Heart left ventricle (tissue), 16 donors: ENCODE measurements around the gene MRPS23. TPM values are rescaled to one million over a fixed set of nuclear protein-coding genes. Genes with fewer than 3 reads are reported as not detected.

Experiments used
- ATAC-seq, 4 donors: fragments of 200-7000 bp; cut with Tn5 transposase; one replicate each; pipeline ENCODE4 v1.9.1; 2020 to 2022; ENCODE audit warnings: moderate library complexity in 4 of 4, mild to moderate bottlenecking in 3 of 4, moderate number of reproducible peaks in 1 of 4
- DNase-seq, 5 donors: peaks; one replicate each; pipeline ENCODE4 v3.0.0-alpha.2; 2020
- H3K27ac ChIP-seq, 12 donors: fragments of 200-600 bp; sonication (generic) in 4 of 12; one replicate each; pipeline versions ENCODE4 v1.5.0 to v1.8.0; 2016 to 2022; ENCODE audit warnings: mild to moderate bottlenecking in 2 of 12
- H3K27me3 ChIP-seq, 9 donors: fragments of 200-600 bp; sonication (generic) in 2 of 9; one replicate each; pipeline versions ENCODE4 v1.5.1 to v1.8.0; 2016 to 2022; ENCODE audit warnings: mild to moderate bottlenecking in 3 of 9
- H3K36me3 ChIP-seq, 9 donors: fragments of 200-600 bp; sonication (generic) in 2 of 9; one replicate each; pipeline versions ENCODE4 v1.5.0 to v1.8.0; 2018 to 2022; ENCODE audit warnings: mild to moderate bottlenecking in 2 of 9
- H3K4me1 ChIP-seq, 12 donors: fragments of 200-600 bp; sonication (generic) in 4 of 12; one replicate each; pipeline versions ENCODE4 v1.5.0 to v1.8.0; 2016 to 2022; ENCODE audit warnings: mild to moderate bottlenecking in 3 of 12
- H3K4me3 ChIP-seq, 12 donors: fragments of 200-600 bp; sonication (generic) in 4 of 12; one replicate each; pipeline versions ENCODE4 v1.5.0 to v1.8.0; 2017 to 2022; ENCODE audit warnings: mild to moderate bottlenecking in 9 of 12, moderate library complexity in 4 of 12
- H3K9me3 ChIP-seq, 12 donors: fragments of 200-600 bp; sonication (generic) in 4 of 12; one replicate each; pipeline versions ENCODE4 v1.5.0 to v1.8.0; 2016 to 2022; ENCODE audit warnings: mild to moderate bottlenecking in 1 of 12
- CTCF ChIP-seq, 12 donors: fragments of 200-600 bp; sonication (generic) in 4 of 12; IDR thresholded peaks; one replicate each; pipeline versions ENCODE4 v1.5.0 to v1.8.0; 2018 to 2022; ENCODE audit warnings: antibody characterized with exemption in 12 of 12, mild to moderate bottlenecking in 5 of 12
- POLR2A ChIP-seq, 2 donors: fragments of 450-650 bp; IDR thresholded peaks; one replicate each; pipeline ENCODE4 v1.6.1; 2017; ENCODE audit warnings: antibody characterized with exemption in 2 of 2, mild to moderate bottlenecking in 2 of 2, moderate library complexity in 2 of 2
- WGBS, 4 donors: extraction: QIAGEN DNeasy Blood & Tissue Kit in 2 of 4; methylation state at CpG; one replicate each; pipeline versions ENCODE4 v1.1.5 to v1.1.7; 2013 to 2018; 5-methylcytosine and 5-hydroxymethylcytosine counted together
- intact Hi-C, 10 donors: fragments of 100-400 bp; cut with DNase I; formaldehyde crosslinking; loops; one replicate each; pipeline versions ENCODE4 v1.11.1 to v1.14.2; 2022
- polyA plus RNA-seq, 2 donors: library from polyadenylated mRNA; stranded (reverse); fragments of 200-250 nt; gene quantifications; one replicate each; pipeline ENCODE4 v1.2.3, GENCODE V29; 2013
- total RNA-seq, 9 donors: library from RNA; depleted of rRNA in 2 of 9; stranded (reverse); fragments of >200 nt in 2 of 9; fragmentation: NEBNext Ultra II Directional in 3 of 9; extraction: Animal tissue kit (Norgen Biotek cat#: 25700) in 3 of 9; gene quantifications; one replicate each; pipeline versions ENCODE4 v1.1.0 to v1.2.4, GENCODE V29; 2016 to 2023
- donor health status: ischemic (EF 13 %, LVEDD 7.1; RV severe dilation, severe dysfunction).
- donor health status: healthy with polysubstance abuse.
- donor health status: DM: no; HTN: yes; CAD: no.
- donor health status: DM: no; HTN: no; CAD: no.
- donor health status: ischemic (EF 25% LVEDD 6.9; RV normal size, moderate dysfunction).
- donor health status: ischemic (EF 25% LVEDD 5.7; RV mildly dilated, moderate dysfunction).
- donor health status: healthy.
- donor health status: DM: yes; HTN: yes; CAD: no.
- donor health status: ischemic (EF 35%, LVEDD 5.7; RV mildly dilated, moderate dysfunction).
- donor health status: nonischemic (EF 11% LVEDD 7.7; RV severe dilation, severe dysfunction).
- donor health status: DM: yes; HTN: yes; CAD: no.
- donor health status: PGD.
- donor health status: ischemic (EF 29% LVEDD 5.4; RV normal size, mild dysfunction).
- donor health status: nonischemic (EF 23%, LVEDD 6.1; RV moderate dilation, normal function).

The MRPS23 gene
- total and polyA plus RNA-seq, 11 donors, result 23.9 to 207 (median 71.8) TPM

GRCh38 chr17:57872536-57872935 is 22.7 kb upstream of the MRPS23 start:
- no peak for ATAC-seq
- H3K4me1 ChIP-seq, result peaks cover 15 to 81% (median 64%) of the 10 kb centered on the region in 12 donors

GRCh38 chr17:57871863-57872262 is 22.0 kb upstream of the MRPS23 start:
- H3K4me1 ChIP-seq, result peaks cover 14 to 85% (median 66%) of the 10 kb centered on the region in 12 donors
- peaks cover 0 to 62% (median 47%) of the 10 kb centered on the region in 9 donors for H3K36me3 ChIP-seq
- intact Hi-C loops, result no loop called here
- ATAC-seq (no peak), DNase-seq (no peak)
- no peaks in the 10 kb centered on the region for H3K9me3 ChIP-seq
- peak overlapping the region in 1 of 12 donors; percentile 4 for H3K27ac ChIP-seq
- no peak overlapping the region for H3K4me3 ChIP-seq
- no peaks in the 10 kb centered on the region for H3K27me3 ChIP-seq
- 89 to 96% (median 94%) methylated on average over 8 of the region's 8 CpGs for WGBS, 4 donors
- no peak for TF ChIP-seq CTCF (IDR thresholded peaks at IDR 0.05)
- no peak for TF ChIP-seq POLR2A (IDR thresholded peaks at IDR 0.05)

More at GRCh38 chr17:57872536-57872935, 22.7 kb upstream of the MRPS23 start:
- Histone ChIP-seq H3K36me3 (peaks cover 0 to 65% (median 41%) of the 10 kb centered on the region in 9 donors), H3K27me3 (no peaks in the 10 kb centered on the region), H3K9me3 (no peaks in the 10 kb centered on the region), H3K27ac (no peak overlapping the region), H3K4me3 (no peak overlapping the region)
- no peak for DNase-seq
- intact Hi-C loops, result no loop called here
- no peak for TF ChIP-seq CTCF (IDR thresholded peaks at IDR 0.05)
- no peak for TF ChIP-seq POLR2A (IDR thresholded peaks at IDR 0.05)
- WGBS, 4 donors, result 74 to 88% (median 86%) methylated on average over 8 to 14 of the region's 14 CpGs

- H3K36me3 ChIP-seq, result peaks cover 0 to 62% (median 54%) of the 10 kb centered on the region in 9 donors
- peak overlapping the region in 1 of 12 donors; percentile 38 for H3K27ac ChIP-seq
- peaks cover 12 to 78% (median 60%) of the 10 kb centered on the region in 12 donors for H3K4me1 ChIP-seq
- WGBS, 4 donors, result 90 to 93% (median 92%) methylated on average over 7 of the region's 7 CpGs
- no peaks in the 10 kb centered on the region for H3K9me3 ChIP-seq
- TF ChIP-seq CTCF (IDR thresholded peaks at IDR 0.05) (no peak), POLR2A (IDR thresholded peaks at IDR 0.05) (no peak)
- H3K27me3 ChIP-seq, result no peaks in the 10 kb centered on the region
- intact Hi-C loops, result no loop called here
- H3K4me3 ChIP-seq, result no peak overlapping the region
- no peak for ATAC-seq
- DNase-seq, result no peak
These were observed 21.3 kb upstream of the MRPS23 start for GRCh38 chr17:57871155-57871554.

- DNase-seq (no peak), ATAC-seq (no peak)
- intact Hi-C loops, result no loop called here
- Histone ChIP-seq H3K27me3 (no peaks in the 10 kb centered on the region), H3K4me3 (no peak overlapping the region), H3K27ac (peak overlapping the region in 1 of 12 donors; percentile 89), H3K9me3 (no peaks in the 10 kb centered on the region), H3K4me1 (peaks cover 9 to 69% (median 51%) of the 10 kb centered on the region in 12 donors), H3K36me3 (peaks cover 0 to 66% (median 59%) of the 10 kb centered on the region in 9 donors)
- TF ChIP-seq POLR2A (IDR thresholded peaks at IDR 0.05) (no peak), CTCF (IDR thresholded peaks at IDR 0.05) (no peak)
These were observed 20.4 kb upstream of the MRPS23 start for GRCh38 chr17:57870283-57870635.
